GM12878 (cell line): ENCODE measurements around the gene CD7. TPM values are rescaled to one million over a fixed set of nuclear protein-coding genes. Genes with fewer than 3 reads are reported as not detected.

Experiments used
- CBFB ChIP-seq: IDR thresholded peaks from 2 replicates; pipeline ENCODE4 v1.6.1; 2016; ENCODE audit warnings: antibody characterized with exemption, low read depth
- CHD1 ChIP-seq: IDR thresholded peaks from 2 replicates; pipeline ENCODE4 v1.6.1; 2012; ENCODE audit warnings: low read depth, low read length, improper control_type of control experiment
- ESRRA ChIP-seq: IDR thresholded peaks from 2 replicates; pipeline ENCODE4 v1.6.1; 2012; ENCODE audit warnings: mild to moderate bottlenecking, low read length, improper control_type of control experiment
- EZH2 ChIP-seq: IDR thresholded peaks from 2 replicates; pipeline ENCODE4 v1.6.1; 2012; ENCODE audit warnings: low read depth, mild to moderate bottlenecking, control low read depth, inconsistent platforms, low read length, borderline replicate concordance; ENCODE audit not compliant: control insufficient read depth
- HDAC2 ChIP-seq: fragments of 200-600 bp; sonication (generic); IDR thresholded peaks from 2 replicates; pipeline ENCODE4 v1.6.1; 2017
- JUND ChIP-seq: IDR thresholded peaks from 2 replicates; pipeline ENCODE4 v1.6.1; 2012; ENCODE audit warnings: low read depth, mild to moderate bottlenecking, low read length, improper control_type of control experiment, moderate library complexity
- MXI1 ChIP-seq: fragments of 150-350 bp; IDR thresholded peaks from 2 replicates; pipeline ENCODE4 v1.6.1; 2011; ENCODE audit warnings: low read depth, mild to moderate bottlenecking, inconsistent platforms, low read length, improper control_type of control experiment
- NBN ChIP-seq: fragments of 450-650 bp; IDR thresholded peaks from 2 replicates; pipeline ENCODE4 v1.6.1; 2016
- PAX5 ChIP-seq: IDR thresholded peaks from 2 replicates; pipeline ENCODE4 v1.6.1; 2011; ENCODE audit warnings: low read depth, low read length, borderline replicate concordance
- POLR2AphosphoS5 ChIP-seq: IDR thresholded peaks from 2 replicates; pipeline ENCODE4 v1.6.1; 2011; ENCODE audit warnings: mild to moderate bottlenecking, low read length, inconsistent platforms
- RCOR1 ChIP-seq: conservative IDR thresholded peaks from 2 replicates; pipeline ENCODE4 v1.6.1; 2012; ENCODE audit warnings: low read depth, low read length, improper control_type of control experiment
- RELA ChIP-seq: fragments of 450-650 bp; IDR thresholded peaks from 2 replicates; pipeline ENCODE4 v1.8.0; 2014; ENCODE audit warnings: borderline replicate concordance; ENCODE audit not compliant: partially characterized antibody
- SUZ12 ChIP-seq: fragments of 200-600 bp; sonication (generic); IDR thresholded peaks from one replicate; pipeline ENCODE4 v1.6.1; 2018; ENCODE audit warnings: antibody characterized with exemption, mild to moderate bottlenecking; ENCODE audit not compliant: unreplicated experiment
- TCF12 ChIP-seq: IDR thresholded peaks from 2 replicates; pipeline ENCODE4 v1.6.1; 2011; ENCODE audit warnings: low read depth, mild to moderate bottlenecking, low read length
- polyA plus RNA-seq, 11 experiments: library from polyadenylated mRNA; depleted of rRNA in 4 of 11; unstranded in 6 of 11; stranded (reverse) in 5 of 11; fragments of >200 nt; fragmentation: Nextera tagmentation in 4 of 11; fragmentation: Illumina TruSeq in 1 of 11; extraction: Ambion mirVana in 4 of 11; extraction: Trizol in 1 of 11; gene quantifications; 1 replicate in 1 of 11; 2 replicates in 10 of 11; pipeline versions ENCODE4 v1.2.1 to v1.2.3, GENCODE V29; 2011 to 2016; ENCODE audit warnings: inconsistent platforms in 2 of 11, missing spikeins in 2 of 11, low read depth in 1 of 11
- total RNA-seq, 4 experiments: library from RNA; depleted of rRNA in 3 of 4; stranded (reverse); fragments of >200 nt in 3 of 4; fragmentation: Illumina TruSeq in 1 of 4; extraction: Trizol in 1 of 4; gene quantifications; 2 replicates each; pipeline versions ENCODE4 v1.2.1 to v1.2.3, GENCODE V29; 2013 to 2021
- TF ChIP-seq, protein P1 (sequence below): IDR thresholded peaks from 2 replicates; pipeline ENCODE4 v1.6.1; 2011; ENCODE audit warnings: mild to moderate bottlenecking, low read depth, low read length, moderate library complexity; ENCODE audit not compliant: insufficient replicate concordance
- TF ChIP-seq, protein P2 (sequence below): fragments of 150-350 bp; IDR thresholded peaks from 2 replicates; pipeline ENCODE4 v1.6.1; 2016; ENCODE audit warnings: low read depth, low read length
- TF ChIP-seq, protein P3 (sequence below): fragments of 450-650 bp; IDR thresholded peaks from 2 replicates; pipeline ENCODE4 v1.6.1; 2016; ENCODE audit warnings: mild to moderate bottlenecking, moderate library complexity, borderline replicate concordance
- TF ChIP-seq, protein P4 (sequence below): fragments of 450-650 bp; IDR thresholded peaks from 2 replicates; pipeline ENCODE4 v1.6.1; 2017; ENCODE audit warnings: mild to moderate bottlenecking
- TF ChIP-seq, protein P5 (sequence below): IDR thresholded peaks from 2 replicates; pipeline ENCODE4 v1.6.1; 2012; ENCODE audit warnings: low read depth, low read length, improper control_type of control experiment

The CD7 gene
- total and polyA plus RNA-seq, 10 of the 15 experiments (the other 5 are each of a cell fraction or from before 2014, with no cell fraction given), result 0.33 TPM; not detected in 9

DNA sequence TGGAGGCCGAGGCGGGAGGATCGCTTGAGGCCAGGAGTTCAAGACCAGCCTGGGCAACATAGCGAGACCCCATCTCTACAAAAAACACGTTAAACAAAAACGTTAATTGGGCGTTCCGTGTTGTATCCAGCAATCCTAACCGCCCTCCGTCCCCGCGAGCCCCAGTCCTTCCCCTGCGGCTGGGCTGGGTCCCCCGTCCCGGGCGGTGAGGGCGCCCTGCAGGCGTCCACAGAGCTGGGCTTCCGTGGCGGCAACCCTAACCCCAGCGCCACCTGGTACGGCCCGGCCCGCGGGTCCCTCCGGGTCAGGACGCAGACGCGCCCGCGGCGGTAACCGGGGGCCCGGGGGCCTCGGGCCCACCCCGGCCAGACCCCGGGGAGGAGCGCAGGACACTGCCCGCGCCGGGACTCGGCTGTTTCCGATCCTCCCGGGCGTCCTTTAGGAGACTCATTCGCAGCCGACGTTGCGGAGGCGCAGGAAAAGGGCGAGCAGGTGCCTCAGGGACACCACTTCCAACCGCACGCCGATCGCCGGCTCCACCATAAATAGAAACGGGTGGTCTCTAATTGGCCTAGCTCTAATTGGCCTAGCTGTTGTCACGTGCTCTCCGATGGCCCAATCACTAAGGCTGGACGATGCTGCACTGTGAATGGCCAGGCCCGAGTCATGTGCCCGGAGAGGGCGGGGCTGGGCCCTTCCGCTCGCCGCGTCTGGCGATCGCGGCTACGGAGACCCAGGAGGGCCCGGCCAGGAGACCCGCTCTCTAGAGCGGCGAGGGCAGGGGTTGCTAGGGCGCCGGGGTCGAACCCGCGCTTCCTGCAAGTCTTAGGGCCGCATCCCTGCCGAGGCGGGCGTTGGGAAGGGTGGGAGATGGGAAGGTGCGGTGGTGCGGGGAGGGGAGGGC lies 24.9 kb downstream of the CD7 start (continued):
- TF ChIP-seq, protein P1, sequence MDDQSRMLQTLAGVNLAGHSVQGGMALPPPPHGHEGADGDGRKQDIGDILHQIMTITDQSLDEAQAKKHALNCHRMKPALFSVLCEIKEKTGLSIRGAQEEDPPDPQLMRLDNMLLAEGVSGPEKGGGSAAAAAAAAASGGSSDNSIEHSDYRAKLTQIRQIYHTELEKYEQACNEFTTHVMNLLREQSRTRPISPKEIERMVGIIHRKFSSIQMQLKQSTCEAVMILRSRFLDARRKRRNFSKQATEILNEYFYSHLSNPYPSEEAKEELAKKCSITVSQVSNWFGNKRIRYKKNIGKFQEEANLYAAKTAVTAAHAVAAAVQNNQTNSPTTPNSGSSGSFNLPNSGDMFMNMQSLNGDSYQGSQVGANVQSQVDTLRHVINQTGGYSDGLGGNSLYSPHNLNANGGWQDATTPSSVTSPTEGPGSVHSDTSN, result no peak
- TF ChIP-seq POLR2AphosphoS5 (peak; percentile 94), MXI1 (peak; percentile 86), ESRRA (no peak), CHD1 (no peak), HDAC2 (no peak), RELA (peak; percentile 64), PAX5 (no peak), CBFB (peak; percentile 80), EZH2 (no peak), SUZ12 (no peak), NBN (peak; percentile 55; the same call in 1 of the 2 replicates), JUND (no peak), TCF12 (no peak), RCOR1 (no peak)
- TF ChIP-seq, protein P2, sequence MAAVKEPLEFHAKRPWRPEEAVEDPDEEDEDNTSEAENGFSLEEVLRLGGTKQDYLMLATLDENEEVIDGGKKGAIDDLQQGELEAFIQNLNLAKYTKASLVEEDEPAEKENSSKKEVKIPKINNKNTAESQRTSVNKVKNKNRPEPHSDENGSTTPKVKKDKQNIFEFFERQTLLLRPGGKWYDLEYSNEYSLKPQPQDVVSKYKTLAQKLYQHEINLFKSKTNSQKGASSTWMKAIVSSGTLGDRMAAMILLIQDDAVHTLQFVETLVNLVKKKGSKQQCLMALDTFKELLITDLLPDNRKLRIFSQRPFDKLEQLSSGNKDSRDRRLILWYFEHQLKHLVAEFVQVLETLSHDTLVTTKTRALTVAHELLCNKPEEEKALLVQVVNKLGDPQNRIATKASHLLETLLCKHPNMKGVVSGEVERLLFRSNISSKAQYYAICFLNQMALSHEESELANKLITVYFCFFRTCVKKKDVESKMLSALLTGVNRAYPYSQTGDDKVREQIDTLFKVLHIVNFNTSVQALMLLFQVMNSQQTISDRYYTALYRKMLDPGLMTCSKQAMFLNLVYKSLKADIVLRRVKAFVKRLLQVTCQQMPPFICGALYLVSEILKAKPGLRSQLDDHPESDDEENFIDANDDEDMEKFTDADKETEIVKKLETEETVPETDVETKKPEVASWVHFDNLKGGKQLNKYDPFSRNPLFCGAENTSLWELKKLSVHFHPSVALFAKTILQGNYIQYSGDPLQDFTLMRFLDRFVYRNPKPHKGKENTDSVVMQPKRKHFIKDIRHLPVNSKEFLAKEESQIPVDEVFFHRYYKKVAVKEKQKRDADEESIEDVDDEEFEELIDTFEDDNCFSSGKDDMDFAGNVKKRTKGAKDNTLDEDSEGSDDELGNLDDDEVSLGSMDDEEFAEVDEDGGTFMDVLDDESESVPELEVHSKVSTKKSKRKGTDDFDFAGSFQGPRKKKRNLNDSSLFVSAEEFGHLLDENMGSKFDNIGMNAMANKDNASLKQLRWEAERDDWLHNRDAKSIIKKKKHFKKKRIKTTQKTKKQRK, result no peak
- TF ChIP-seq, protein P3, sequence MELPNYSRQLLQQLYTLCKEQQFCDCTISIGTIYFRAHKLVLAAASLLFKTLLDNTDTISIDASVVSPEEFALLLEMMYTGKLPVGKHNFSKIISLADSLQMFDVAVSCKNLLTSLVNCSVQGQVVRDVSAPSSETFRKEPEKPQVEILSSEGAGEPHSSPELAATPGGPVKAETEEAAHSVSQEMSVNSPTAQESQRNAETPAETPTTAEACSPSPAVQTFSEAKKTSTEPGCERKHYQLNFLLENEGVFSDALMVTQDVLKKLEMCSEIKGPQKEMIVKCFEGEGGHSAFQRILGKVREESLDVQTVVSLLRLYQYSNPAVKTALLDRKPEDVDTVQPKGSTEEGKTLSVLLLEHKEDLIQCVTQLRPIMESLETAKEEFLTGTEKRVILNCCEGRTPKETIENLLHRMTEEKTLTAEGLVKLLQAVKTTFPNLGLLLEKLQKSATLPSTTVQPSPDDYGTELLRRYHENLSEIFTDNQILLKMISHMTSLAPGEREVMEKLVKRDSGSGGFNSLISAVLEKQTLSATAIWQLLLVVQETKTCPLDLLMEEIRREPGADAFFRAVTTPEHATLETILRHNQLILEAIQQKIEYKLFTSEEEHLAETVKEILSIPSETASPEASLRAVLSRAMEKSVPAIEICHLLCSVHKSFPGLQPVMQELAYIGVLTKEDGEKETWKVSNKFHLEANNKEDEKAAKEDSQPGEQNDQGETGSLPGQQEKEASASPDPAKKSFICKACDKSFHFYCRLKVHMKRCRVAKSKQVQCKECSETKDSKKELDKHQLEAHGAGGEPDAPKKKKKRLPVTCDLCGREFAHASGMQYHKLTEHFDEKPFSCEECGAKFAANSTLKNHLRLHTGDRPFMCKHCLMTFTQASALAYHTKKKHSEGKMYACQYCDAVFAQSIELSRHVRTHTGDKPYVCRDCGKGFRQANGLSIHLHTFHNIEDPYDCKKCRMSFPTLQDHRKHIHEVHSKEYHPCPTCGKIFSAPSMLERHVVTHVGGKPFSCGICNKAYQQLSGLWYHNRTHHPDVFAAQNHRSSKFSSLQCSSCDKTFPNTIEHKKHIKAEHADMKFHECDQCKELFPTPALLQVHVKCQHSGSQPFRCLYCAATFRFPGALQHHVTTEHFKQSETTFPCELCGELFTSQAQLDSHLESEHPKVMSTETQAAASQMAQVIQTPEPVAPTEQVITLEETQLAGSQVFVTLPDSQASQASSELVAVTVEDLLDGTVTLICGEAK, result no peak; the same call in 1 of the 2 replicates
- TF ChIP-seq, protein P4, sequence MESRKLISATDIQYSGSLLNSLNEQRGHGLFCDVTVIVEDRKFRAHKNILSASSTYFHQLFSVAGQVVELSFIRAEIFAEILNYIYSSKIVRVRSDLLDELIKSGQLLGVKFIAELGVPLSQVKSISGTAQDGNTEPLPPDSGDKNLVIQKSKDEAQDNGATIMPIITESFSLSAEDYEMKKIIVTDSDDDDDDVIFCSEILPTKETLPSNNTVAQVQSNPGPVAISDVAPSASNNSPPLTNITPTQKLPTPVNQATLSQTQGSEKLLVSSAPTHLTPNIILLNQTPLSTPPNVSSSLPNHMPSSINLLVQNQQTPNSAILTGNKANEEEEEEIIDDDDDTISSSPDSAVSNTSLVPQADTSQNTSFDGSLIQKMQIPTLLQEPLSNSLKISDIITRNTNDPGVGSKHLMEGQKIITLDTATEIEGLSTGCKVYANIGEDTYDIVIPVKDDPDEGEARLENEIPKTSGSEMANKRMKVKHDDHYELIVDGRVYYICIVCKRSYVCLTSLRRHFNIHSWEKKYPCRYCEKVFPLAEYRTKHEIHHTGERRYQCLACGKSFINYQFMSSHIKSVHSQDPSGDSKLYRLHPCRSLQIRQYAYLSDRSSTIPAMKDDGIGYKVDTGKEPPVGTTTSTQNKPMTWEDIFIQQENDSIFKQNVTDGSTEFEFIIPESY, result no peak
- TF ChIP-seq, protein P5, sequence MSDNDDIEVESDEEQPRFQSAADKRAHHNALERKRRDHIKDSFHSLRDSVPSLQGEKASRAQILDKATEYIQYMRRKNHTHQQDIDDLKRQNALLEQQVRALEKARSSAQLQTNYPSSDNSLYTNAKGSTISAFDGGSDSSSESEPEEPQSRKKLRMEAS, result peak; percentile 97
